PC-9 (cell line): Measurements from ENCODE around the gene PWP1.

Source experiments
- EZH2 ChIP-seq: fragments of 200-600 bp; sonication (generic); IDR thresholded peaks from 2 replicates; pipeline ENCODE4 v1.8.0; 2017; ENCODE audit warnings: antibody characterized with exemption, low read depth
- TF ChIP-seq, protein P1 (sequence below): fragments of 200-600 bp; sonication (generic); conservative IDR thresholded peaks from 2 replicates; pipeline ENCODE4 v1.6.1; 2017; ENCODE audit warnings: mixed run types, antibody characterized with exemption, mild to moderate bottlenecking, moderate library complexity

DNA sequence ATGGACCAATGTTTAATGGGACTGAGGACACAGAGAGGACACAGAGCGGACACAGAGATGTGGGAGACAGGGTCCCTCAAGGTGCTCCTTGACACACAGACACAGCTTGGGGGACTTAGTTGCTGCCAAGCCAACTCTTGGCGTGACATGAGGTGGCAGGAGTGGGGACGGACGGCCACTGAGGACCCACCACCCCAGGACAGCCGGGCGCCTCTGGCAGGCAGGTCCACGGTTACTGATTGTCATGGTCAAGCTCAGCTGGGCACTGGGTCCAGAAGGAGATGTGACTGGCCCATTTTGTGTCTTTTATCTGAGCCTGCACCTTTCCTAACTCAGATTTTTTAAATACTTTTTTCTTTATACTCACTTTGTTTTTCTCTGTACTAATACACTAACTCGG is 15.7 kb upstream of the PWP1 start:
- TF ChIP-seq, protein P1, sequence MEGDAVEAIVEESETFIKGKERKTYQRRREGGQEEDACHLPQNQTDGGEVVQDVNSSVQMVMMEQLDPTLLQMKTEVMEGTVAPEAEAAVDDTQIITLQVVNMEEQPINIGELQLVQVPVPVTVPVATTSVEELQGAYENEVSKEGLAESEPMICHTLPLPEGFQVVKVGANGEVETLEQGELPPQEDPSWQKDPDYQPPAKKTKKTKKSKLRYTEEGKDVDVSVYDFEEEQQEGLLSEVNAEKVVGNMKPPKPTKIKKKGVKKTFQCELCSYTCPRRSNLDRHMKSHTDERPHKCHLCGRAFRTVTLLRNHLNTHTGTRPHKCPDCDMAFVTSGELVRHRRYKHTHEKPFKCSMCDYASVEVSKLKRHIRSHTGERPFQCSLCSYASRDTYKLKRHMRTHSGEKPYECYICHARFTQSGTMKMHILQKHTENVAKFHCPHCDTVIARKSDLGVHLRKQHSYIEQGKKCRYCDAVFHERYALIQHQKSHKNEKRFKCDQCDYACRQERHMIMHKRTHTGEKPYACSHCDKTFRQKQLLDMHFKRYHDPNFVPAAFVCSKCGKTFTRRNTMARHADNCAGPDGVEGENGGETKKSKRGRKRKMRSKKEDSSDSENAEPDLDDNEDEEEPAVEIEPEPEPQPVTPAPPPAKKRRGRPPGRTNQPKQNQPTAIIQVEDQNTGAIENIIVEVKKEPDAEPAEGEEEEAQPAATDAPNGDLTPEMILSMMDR: no peak
- no peak for TF ChIP-seq EZH2
